HG03159 (cell line): Measurements from ENCODE around the gene G6PC2.
"Not testable (repeated sequence)": the region's sequence is repeated elsewhere in the genome, so short reads cannot be mapped to it uniquely, and the experiment has no call there.

Source experiments
- ATAC-seq: cut with Tn5 transposase; IDR thresholded peaks from one replicate; pipeline ENCODE4 v1.9.1; 2021; ENCODE audit warnings: mild to moderate bottlenecking, moderate library complexity; ENCODE audit not compliant: unreplicated experiment

The G6PC2 gene

DNA sequence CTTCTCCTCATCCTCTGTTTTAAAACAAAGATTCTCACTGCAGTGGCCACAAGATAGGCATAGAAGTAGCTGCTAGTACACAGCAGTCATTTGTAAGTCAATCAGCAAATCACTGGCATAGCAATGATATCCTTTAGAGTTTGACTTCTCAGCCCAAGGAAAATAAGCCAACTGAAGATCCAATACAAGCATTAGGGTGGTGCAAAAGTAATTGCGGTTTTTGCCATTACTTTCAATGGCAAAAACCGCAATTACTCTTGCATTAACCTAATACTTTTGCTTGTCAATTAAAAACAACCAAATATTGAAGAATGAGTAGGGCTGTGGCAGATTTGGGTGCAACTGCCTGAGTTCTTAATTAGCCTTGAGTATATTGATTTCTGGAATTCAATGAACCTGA is 2.8 kb downstream of the G6PC2 start:
- no peak for ATAC-seq

- ATAC-seq, result no peak
These were observed 3.3 kb downstream of the G6PC2 start for GRCh38 chr2:168904358-168904757.

GRCh38 chr2:168907940-168908662 is 7.0 kb downstream of the G6PC2 start:
- no peak for ATAC-seq

DNA sequence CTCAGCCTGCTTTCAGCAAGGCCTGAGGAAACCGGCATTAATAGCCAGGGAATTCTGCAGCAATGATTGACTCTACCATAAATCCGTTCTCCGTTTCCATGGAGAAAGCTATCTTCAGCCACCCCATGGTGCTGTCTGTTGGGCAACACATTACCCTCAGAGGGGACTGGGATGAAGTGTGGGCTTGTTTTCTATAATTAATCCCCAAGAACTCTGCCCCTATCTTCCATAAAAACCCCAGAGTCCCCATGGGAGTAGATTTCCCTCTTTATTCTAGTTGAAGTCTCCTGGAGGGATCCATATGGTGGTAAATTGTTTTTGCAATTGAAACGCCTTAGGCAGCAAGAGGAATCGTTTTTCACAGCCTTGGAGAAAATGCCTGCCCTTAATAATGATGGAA is 9.2 kb downstream of the G6PC2 start:
- no peak for ATAC-seq

GRCh38 chr2:168912466-168912865 is 11.4 kb downstream of the G6PC2 start:
- no peak for ATAC-seq

- ATAC-seq, result no peak
These were observed 11.8 kb downstream of the G6PC2 start for GRCh38 chr2:168912901-168913369.

DNA sequence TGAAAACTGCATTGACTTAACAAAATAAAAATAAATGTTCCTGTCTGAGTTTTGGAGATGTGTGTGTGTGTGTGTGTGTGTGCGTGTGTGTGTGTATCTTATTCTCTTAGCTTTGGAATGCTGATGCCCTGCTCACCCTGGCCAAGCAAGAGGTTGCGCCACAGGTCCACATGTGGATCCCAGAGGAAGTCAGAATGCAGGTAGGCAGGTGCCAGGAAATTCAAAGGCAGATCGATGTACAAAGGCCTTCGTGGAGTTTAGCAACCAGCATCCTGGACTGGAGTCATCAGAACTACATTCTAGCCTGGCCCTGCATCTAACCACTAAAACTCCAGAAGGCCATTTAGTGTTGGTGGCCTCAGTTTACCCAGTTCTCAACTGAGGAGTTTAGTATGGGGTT is 12.4 kb downstream of the G6PC2 start:
- ATAC-seq, result no peak

DNA sequence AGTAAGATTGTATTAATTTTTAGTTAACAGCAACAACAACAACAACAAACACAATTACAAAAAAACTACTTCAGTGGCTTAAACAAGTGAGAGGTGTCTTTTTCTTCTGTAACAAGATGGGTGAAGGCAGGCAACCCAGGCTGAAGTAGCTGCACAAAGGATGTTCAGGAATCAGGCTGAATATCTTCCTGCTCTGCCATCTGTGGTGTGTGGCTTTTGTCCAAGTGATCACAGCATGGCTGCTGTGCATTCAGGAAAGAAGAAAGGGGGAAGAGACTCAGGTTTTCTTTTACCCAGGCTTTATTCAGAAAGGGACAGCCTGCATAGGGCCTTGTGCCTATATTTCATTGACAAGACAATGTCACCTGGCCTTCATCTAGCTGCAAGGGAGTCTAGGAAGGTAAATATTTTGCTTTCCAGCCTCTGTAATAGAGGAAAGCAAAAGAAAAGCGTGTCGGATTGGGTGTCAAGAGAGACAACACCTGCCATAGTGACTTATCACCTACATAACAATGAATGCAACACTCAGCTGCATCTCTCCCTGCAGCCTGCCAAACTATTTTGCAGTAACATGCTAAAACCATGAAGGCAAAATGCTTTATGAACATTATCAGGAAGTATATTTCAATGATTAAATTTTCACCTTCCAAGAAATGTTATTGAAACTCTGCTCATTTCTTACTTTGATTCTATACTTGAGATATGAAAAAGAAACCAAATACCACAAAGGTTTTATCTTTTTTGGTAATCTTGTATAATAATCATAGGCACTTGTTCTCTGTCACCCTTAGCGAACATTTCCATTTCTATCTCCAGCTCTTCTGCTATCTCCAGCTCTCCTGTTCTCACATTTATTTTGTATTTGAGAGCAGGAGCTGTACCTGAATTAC is 14.6 kb downstream of the G6PC2 start:
- ATAC-seq, result no peak

GRCh38 chr2:168916331-168916675 is 15.2 kb downstream of the G6PC2 start:
- no peak for ATAC-seq

GRCh38 chr2:168920504-168921157 is 19.5 kb downstream of the G6PC2 start:
- ATAC-seq, result peak; percentile 48

- ATAC-seq, result no peak
These were observed 25.7 kb downstream of the G6PC2 start for GRCh38 chr2:168926621-168927386.

- no peak for ATAC-seq
These were observed 27.2 kb downstream of the G6PC2 start for GRCh38 chr2:168928113-168928831.

DNA sequence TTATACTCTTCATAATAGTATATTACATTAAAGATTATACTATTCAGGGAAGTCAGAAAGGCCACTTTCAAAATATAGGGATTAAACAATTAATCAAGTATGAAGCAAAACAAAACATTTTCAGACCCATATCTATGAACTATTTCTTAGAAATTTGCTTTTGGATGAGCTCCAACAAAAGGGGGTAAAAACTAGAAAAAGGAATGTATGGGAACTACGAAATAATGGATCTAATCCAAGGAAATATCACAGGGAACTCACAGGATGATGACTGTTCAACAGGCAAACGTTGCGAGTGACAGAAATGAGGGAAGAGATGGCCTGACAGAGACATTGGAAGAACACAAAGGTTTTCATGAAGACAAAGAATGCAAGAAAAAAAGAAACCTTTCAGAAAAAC is 27.9 kb downstream of the G6PC2 start:
- no peak for ATAC-seq

DNA sequence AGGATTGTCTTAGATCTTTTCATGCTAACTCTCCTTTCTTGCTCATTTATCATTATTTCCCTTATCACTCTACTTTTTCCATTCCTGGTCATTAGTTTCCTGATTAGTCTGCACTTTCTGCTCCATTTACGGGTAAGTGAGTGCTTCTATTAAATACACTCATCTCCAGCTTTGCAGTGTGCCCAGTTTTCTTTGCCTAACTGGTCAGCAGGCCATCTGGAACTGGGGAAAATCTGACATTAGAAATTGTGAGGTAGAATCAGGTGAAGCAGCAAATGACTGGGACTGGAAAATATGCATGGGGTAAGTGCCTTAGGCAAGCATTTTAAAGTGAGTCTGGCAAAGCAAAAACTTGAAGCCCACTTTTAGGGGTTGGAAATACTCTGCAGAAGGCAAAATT is 29.2 kb downstream of the G6PC2 start:
- no peak for ATAC-seq

GRCh38 chr2:168932174-168932573 is 31.1 kb downstream of the G6PC2 start:
- ATAC-seq, result not testable (repeated sequence)

GRCh38 chr2:168934826-168935225 is 33.7 kb downstream of the G6PC2 start:
- no peak for ATAC-seq

- no peak for ATAC-seq
These were observed 34.9 kb downstream of the G6PC2 start for GRCh38 chr2:168935810-168936581.

GRCh38 chr2:168939061-168939460 is 38.0 kb downstream of the G6PC2 start:
- ATAC-seq, result no peak

DNA sequence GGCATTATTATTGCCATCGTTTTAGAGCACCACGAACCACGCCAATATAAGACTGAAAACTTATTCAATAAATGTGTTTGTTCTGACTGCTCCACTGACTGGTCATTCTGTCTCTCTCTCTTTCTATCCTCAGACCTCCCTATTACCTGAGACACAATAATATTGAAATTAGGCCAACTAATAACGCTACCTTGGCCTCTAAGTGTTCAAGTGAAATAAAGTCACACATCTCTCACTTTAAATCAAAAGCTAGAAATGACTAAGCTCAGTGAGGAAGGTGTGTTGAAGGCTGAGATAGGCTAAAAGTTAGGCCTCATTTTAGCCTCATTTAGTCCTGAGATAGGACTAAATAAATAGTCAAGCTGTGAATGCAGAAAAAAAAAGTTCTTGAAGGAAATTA is 38.8 kb downstream of the G6PC2 start:
- ATAC-seq, result no peak

- ATAC-seq, result no peak
These were observed 40.2 kb downstream of the G6PC2 start for GRCh38 chr2:168941297-168941696.
